ENCODE measurements around the gene CCDC198.

The CCDC198 gene

DNA sequence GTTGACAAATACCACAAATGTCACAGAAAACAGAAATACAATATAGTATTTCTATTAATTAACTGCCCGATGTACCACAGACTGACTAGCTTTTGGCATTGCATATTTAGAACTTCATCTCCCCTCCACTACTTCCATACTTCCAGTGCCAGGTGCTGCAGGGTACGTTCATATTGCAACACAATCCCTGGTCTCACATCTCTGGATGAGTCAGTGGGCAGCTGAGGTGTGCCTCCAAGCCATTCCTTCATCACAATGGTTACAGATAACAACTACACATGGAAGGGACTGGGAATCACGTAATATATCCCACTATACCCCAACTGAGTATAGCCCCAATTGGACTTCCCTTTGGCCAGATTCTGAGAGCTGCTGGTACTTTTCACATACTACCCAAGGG, 31.1 kb downstream of the CCDC198 start:
- no peak for DNase-seq

DNA sequence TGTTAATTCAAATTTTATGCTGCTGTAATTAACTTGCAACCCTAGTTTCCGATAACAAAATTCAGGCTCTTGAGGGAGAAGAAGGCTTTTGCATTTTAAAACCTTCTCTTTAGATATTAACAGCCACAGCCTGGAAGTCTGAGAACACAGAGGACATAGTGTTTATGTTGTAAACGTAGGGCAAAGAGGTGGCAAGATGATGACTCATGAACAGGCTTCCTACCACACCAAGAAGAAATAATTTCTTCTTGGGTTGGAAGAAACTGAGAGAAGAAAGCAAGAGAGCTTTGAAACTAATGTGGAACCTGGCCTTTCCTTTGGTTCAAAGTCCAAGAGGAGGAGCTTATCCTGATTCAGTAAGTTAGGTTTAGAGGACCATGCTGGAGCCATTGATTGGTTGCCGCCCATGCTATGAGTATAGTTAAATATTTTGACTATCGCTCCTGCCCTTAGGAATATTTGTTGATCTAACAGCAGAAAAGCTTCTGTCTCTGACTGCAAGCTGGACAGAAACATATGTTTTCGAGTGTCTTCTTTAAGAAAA, 31.8 kb downstream of the CCDC198 start:
- no peak for DNase-seq

- DNase-seq, result no peak
Observed at GRCh38 chr14:57435923-57436322, 57.7 kb downstream of the CCDC198 start.

DNA sequence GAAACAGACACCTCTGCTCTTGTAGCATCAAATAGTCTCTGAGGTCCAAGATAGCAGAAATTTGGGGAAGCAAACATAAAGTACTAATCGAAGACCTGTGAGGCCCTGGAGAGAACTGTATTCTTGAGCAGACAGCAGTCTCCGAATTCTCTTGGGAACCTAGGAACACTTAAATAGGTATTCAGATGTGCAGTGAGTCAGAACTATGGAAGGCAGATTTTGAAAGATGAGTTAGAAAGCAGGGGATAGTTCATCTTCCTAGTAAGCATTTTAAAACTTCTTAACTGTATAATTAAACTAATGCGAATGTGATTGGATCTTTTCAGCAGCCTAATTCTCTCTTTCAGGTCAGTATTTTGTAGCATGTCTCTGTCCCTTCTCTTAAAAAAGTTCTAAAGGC, 72.7 kb downstream of the CCDC198 start:
- DNase-seq, result no peak

DNA sequence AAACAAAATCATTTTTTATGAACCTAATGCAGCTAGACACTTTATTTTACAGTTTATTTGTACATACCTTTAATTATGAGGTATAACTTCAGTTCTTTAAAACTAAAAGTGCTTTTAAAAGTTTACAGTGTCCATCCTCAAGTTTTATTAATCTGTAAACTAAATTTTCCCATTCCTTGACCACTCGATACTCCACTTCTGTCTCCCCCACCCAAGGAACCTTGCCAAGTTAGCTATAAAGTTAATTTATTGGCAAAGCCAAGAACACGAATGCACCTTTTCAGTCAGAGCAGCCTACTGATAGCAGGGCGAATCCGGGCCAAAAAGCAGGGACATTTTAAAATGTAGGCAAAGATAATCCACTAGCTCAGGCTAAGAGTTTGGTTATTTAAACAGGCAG, 73.6 kb downstream of the CCDC198 start:
- DNase-seq, result no peak

Measured in activated CD4-positive, alpha-beta T cell treated with anti-CD3 and anti-CD28 coated beads for 1 hour (primary cell).